Activated naive CD8-positive, alpha-beta T cell treated with anti-CD3 and anti-CD28 coated beads, Interleukin-2, amount 10 ng/mL, durations not matched to agents 7 days and 5 days (primary cell): ENCODE measurements around the gene SLC8A3. TPM values are rescaled to one million over a fixed set of nuclear protein-coding genes. Genes with fewer than 3 reads are reported as not detected.
A peak's percentile ranks its signal among the peaks of the same experiment; 100 is the strongest.

Experiments used
- ATAC-seq: fragments of 150-1000 bp; cut with Tn5 transposase; one replicate; pipeline ENCODE4 v1.10.0; 2021; ENCODE audit warnings: low read depth, moderate library complexity
- POLR2A ChIA-PET: fragments of 350-600 bp; sonication (Branson Sonifier 250); formaldehyde crosslinking; loops from one replicate; lab custom pipeline; 2021; ENCODE audit warnings: antibody characterized with exemption; lab: Charles Lee
- DNase-seq: peaks from one replicate; pipeline ENCODE4 v3.0.0; 2021
- H3K27ac Mint-ChIP-seq: one replicate; pipeline ENCODE4 v1.8.0; 2022; ENCODE audit warnings: mild to moderate bottlenecking, mixed read lengths
- H3K27me3 Mint-ChIP-seq: one replicate; pipeline ENCODE4 v1.8.0; 2022; ENCODE audit warnings: mild to moderate bottlenecking, moderate library complexity, mixed read lengths
- H3K36me3 Mint-ChIP-seq: one replicate; pipeline ENCODE4 v1.8.0; 2021; ENCODE audit warnings: mild to moderate bottlenecking, mixed read lengths
- H3K4me1 Mint-ChIP-seq: one replicate; pipeline ENCODE4 v1.8.0; 2021; ENCODE audit warnings: mixed read lengths
- H3K4me3 Mint-ChIP-seq: one replicate; pipeline ENCODE4 v1.8.0; 2022; ENCODE audit warnings: mild to moderate bottlenecking, moderate library complexity, mixed read lengths
- H3K9me3 Mint-ChIP-seq: one replicate; pipeline ENCODE4 v1.8.0; 2021; ENCODE audit warnings: mixed read lengths
- total RNA-seq, 2 experiments: library from RNA; stranded (reverse); gene quantifications; one replicate each; pipeline ENCODE4 v1.2.3, GENCODE V29; 2021

Gene SLC8A3
- total RNA-seq, 2 experiments from 2014 or later: 0.11 TPM; not detected in 1

GRCh38 chr14:70059545-70059944 is 129.2 kb downstream of the SLC8A3 start:
- POLR2A ChIA-PET: no interaction called here

GRCh38 chr14:70057519-70058136 is 131.1 kb downstream of the SLC8A3 start:
- peaks cover 6% of the 10 kb centered on the region for H3K27me3 Mint-ChIP-seq
- POLR2A ChIA-PET: no interaction called here
- ATAC-seq (no peak), DNase-seq (no peak)
- H3K36me3 Mint-ChIP-seq: no peaks in the 10 kb centered on the region
- H3K9me3 Mint-ChIP-seq: no peaks in the 10 kb centered on the region
- no peak overlapping the region for H3K27ac Mint-ChIP-seq
- peaks cover 2% of the 10 kb centered on the region for H3K4me1 Mint-ChIP-seq
- no peak overlapping the region for H3K4me3 Mint-ChIP-seq

More at GRCh38 chr14:70059545-70059944, 129.2 kb downstream of the SLC8A3 start:
- Mint-ChIP-seq H3K27me3 (peaks cover 8% of the 10 kb centered on the region), H3K4me1 (no peaks in the 10 kb centered on the region), H3K27ac (no peak overlapping the region), H3K36me3 (no peaks in the 10 kb centered on the region), H3K9me3 (no peaks in the 10 kb centered on the region), H3K4me3 (no peak overlapping the region)
- ATAC-seq (no peak), DNase-seq (no peak)

- no peak for ATAC-seq
- POLR2A ChIA-PET: no interaction called here
- peaks cover 1% of the 10 kb centered on the region for H3K27me3 Mint-ChIP-seq
- H3K4me1 Mint-ChIP-seq: peaks cover 7% of the 10 kb centered on the region
- peak; percentile 36 for DNase-seq
- no peak overlapping the region for H3K27ac Mint-ChIP-seq
- H3K36me3 Mint-ChIP-seq: no peaks in the 10 kb centered on the region
- H3K4me3 Mint-ChIP-seq: no peak overlapping the region
- no peaks in the 10 kb centered on the region for H3K9me3 Mint-ChIP-seq
Observed at GRCh38 chr14:70052990-70053389, 135.8 kb downstream of the SLC8A3 start.

GRCh38 chr14:70050136-70050535 is 138.6 kb downstream of the SLC8A3 start:
- H3K36me3 Mint-ChIP-seq: no peaks in the 10 kb centered on the region
- DNase-seq (no peak), ATAC-seq (no peak)
- no peak overlapping the region for H3K27ac Mint-ChIP-seq
- no peaks in the 10 kb centered on the region for H3K27me3 Mint-ChIP-seq
- peaks cover 7% of the 10 kb centered on the region for H3K4me1 Mint-ChIP-seq
- POLR2A ChIA-PET: no interaction called here
- H3K4me3 Mint-ChIP-seq: no peak overlapping the region
- no peaks in the 10 kb centered on the region for H3K9me3 Mint-ChIP-seq

GRCh38 chr14:70049605-70050004 is 139.1 kb downstream of the SLC8A3 start:
- no peak overlapping the region for H3K4me3 Mint-ChIP-seq
- ATAC-seq (no peak), DNase-seq (no peak)
- POLR2A ChIA-PET: no interaction called here
- no peak overlapping the region for H3K27ac Mint-ChIP-seq
- no peaks in the 10 kb centered on the region for H3K9me3 Mint-ChIP-seq
- no peaks in the 10 kb centered on the region for H3K36me3 Mint-ChIP-seq
- H3K4me1 Mint-ChIP-seq: peaks cover 7% of the 10 kb centered on the region
- H3K27me3 Mint-ChIP-seq: no peaks in the 10 kb centered on the region

- no peaks in the 10 kb centered on the region for H3K9me3 Mint-ChIP-seq
- POLR2A ChIA-PET: no interaction called here
- no peak overlapping the region for H3K4me3 Mint-ChIP-seq
- ATAC-seq (no peak), DNase-seq (no peak)
- no peaks in the 10 kb centered on the region for H3K36me3 Mint-ChIP-seq
- no peak overlapping the region for H3K27ac Mint-ChIP-seq
- peaks cover 2% of the 10 kb centered on the region for H3K27me3 Mint-ChIP-seq
- peaks cover 7% of the 10 kb centered on the region for H3K4me1 Mint-ChIP-seq
Observed at GRCh38 chr14:70048313-70048654, 140.5 kb downstream of the SLC8A3 start.

GRCh38 chr14:70047598-70048312 is 141.0 kb downstream of the SLC8A3 start:
- POLR2A ChIA-PET: no interaction called here
- no peaks in the 10 kb centered on the region for H3K9me3 Mint-ChIP-seq
- no peaks in the 10 kb centered on the region for H3K36me3 Mint-ChIP-seq
- H3K4me3 Mint-ChIP-seq: no peak overlapping the region
- H3K4me1 Mint-ChIP-seq: peaks cover 7% of the 10 kb centered on the region
- peaks cover 2% of the 10 kb centered on the region for H3K27me3 Mint-ChIP-seq
- H3K27ac Mint-ChIP-seq: no peak overlapping the region
- DNase-seq (no peak), ATAC-seq (no peak)

GRCh38 chr14:70045844-70046535 is 142.8 kb downstream of the SLC8A3 start:
- POLR2A ChIA-PET: no interaction called here
- Mint-ChIP-seq H3K9me3 (no peaks in the 10 kb centered on the region), H3K4me1 (no peaks in the 10 kb centered on the region), H3K4me3 (no peak overlapping the region), H3K27me3 (peaks cover 2% of the 10 kb centered on the region), H3K27ac (no peak overlapping the region), H3K36me3 (no peaks in the 10 kb centered on the region)
- DNase-seq: no peak
- no peak for ATAC-seq

- ATAC-seq: no peak
- no peak for DNase-seq
- no peaks in the 10 kb centered on the region for H3K36me3 Mint-ChIP-seq
- H3K27me3 Mint-ChIP-seq: peaks cover 2% of the 10 kb centered on the region
- H3K4me3 Mint-ChIP-seq: no peak overlapping the region
- no peaks in the 10 kb centered on the region for H3K4me1 Mint-ChIP-seq
- POLR2A ChIA-PET: no interaction called here
- H3K9me3 Mint-ChIP-seq: no peaks in the 10 kb centered on the region
- H3K27ac Mint-ChIP-seq: no peak overlapping the region
Observed at GRCh38 chr14:70045310-70045709, 143.4 kb downstream of the SLC8A3 start.

GRCh38 chr14:70043001-70043400 is 145.8 kb downstream of the SLC8A3 start:
- Mint-ChIP-seq H3K27me3 (peaks cover 6% of the 10 kb centered on the region), H3K27ac (no peak overlapping the region), H3K4me3 (no peak overlapping the region), H3K36me3 (no peaks in the 10 kb centered on the region), H3K4me1 (no peaks in the 10 kb centered on the region), H3K9me3 (no peaks in the 10 kb centered on the region)
- DNase-seq: no peak
- POLR2A ChIA-PET: no interaction called here
- no peak for ATAC-seq

GRCh38 chr14:70036665-70037064 is 152.1 kb downstream of the SLC8A3 start:
- Mint-ChIP-seq H3K36me3 (no peaks in the 10 kb centered on the region), H3K4me3 (no peak overlapping the region), H3K9me3 (no peaks in the 10 kb centered on the region), H3K4me1 (no peaks in the 10 kb centered on the region), H3K27ac (no peak overlapping the region), H3K27me3 (peaks cover 6% of the 10 kb centered on the region)
- no peak for ATAC-seq
- POLR2A ChIA-PET: no interaction called here
- no peak for DNase-seq

GRCh38 chr14:70034257-70034656 is 154.5 kb downstream of the SLC8A3 start:
- ATAC-seq (no peak), DNase-seq (no peak)
- H3K27ac Mint-ChIP-seq: no peak overlapping the region
- no peaks in the 10 kb centered on the region for H3K4me1 Mint-ChIP-seq
- no peak overlapping the region for H3K4me3 Mint-ChIP-seq
- no peaks in the 10 kb centered on the region for H3K9me3 Mint-ChIP-seq
- POLR2A ChIA-PET: no interaction called here
- H3K36me3 Mint-ChIP-seq: no peaks in the 10 kb centered on the region
- H3K27me3 Mint-ChIP-seq: peaks cover 3% of the 10 kb centered on the region

- no peak for DNase-seq
- H3K36me3 Mint-ChIP-seq: no peaks in the 10 kb centered on the region
- H3K9me3 Mint-ChIP-seq: no peaks in the 10 kb centered on the region
- no peaks in the 10 kb centered on the region for H3K4me1 Mint-ChIP-seq
- H3K27me3 Mint-ChIP-seq: peaks cover 2% of the 10 kb centered on the region
- H3K4me3 Mint-ChIP-seq: no peak overlapping the region
- H3K27ac Mint-ChIP-seq: no peak overlapping the region
- POLR2A ChIA-PET: no interaction called here
- no peak for ATAC-seq
Observed at GRCh38 chr14:70033561-70033960, 155.2 kb downstream of the SLC8A3 start.

- DNase-seq: no peak
- Mint-ChIP-seq H3K4me3 (no peak overlapping the region), H3K36me3 (no peaks in the 10 kb centered on the region), H3K9me3 (no peaks in the 10 kb centered on the region), H3K27ac (no peak overlapping the region), H3K27me3 (peaks cover 2% of the 10 kb centered on the region), H3K4me1 (no peaks in the 10 kb centered on the region)
- ATAC-seq: no peak
- POLR2A ChIA-PET: no interaction called here
Observed at GRCh38 chr14:70033116-70033515, 155.6 kb downstream of the SLC8A3 start.
